Measurements from ENCODE around the gene ENAM. TPM values are rescaled to one million over a fixed set of nuclear protein-coding genes. Genes with fewer than 3 reads are reported as not detected.
A peak's percentile ranks its signal among the peaks of the same experiment; 100 is the strongest.

Gene ENAM
- total RNA-seq, 1 experiment from 2014 or later: not detected

DNA sequence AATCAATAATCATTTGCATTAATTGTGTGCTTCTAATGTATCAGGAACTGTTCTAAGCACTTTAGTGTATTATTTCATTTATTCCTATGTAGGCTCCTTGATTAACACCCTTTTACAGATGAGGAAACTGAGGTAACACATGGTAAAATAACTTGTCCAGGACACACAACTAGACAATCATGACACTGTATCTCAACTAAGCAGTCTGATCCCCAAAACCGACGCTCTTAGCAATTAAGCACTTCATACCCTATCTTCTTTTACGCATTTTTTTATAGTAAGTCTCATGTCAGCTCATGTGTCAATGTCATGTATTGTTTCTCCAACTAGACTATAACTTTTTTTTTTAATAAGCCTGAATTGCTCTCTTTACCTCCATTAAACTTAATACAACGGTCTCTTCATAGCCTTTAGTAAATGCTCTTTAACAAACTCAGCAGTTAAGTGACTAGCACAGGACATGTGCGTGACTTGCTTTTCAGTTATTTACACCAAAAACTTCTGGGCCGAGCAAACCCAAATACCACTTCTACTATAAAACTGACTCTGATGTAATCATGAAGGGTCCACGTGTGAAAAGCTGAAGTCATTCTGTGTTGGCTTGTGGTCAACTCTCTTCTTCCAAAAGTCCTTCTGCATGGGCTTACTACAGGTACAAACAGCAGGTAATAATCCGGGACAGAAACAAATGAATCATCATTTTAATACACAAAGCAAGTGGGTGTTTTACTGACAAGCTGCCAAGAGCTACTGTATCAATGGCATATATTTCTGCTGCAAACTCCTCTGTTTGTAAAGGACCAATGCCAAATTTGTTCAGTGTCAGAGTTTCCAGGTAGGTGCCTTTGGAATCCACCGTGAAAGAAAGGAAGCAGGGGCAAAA is 44.4 kb upstream of the ENAM start:
- H4K20me1 ChIP-seq (ENCODE audit: insufficient read depth): no peaks in the 10 kb centered on the region
- no peaks in the 10 kb centered on the region for H3K9me3 ChIP-seq (ENCODE audit: control insufficient read depth in 1 of 2, insufficient read depth in 1 of 2, low read depth in 1 of 2, low read length in 2 of 2)
- H2AFZ ChIP-seq (ENCODE audit: low read depth, low read length, poor library complexity, severe bottlenecking): peak overlapping the region; percentile 52
- intact Hi-C loops (cut with micrococcal nuclease): no loop called here
- no TSS peak for BruUV-seq (replicated peaks)
- H3K27ac ChIP-seq (ENCODE audit: low read depth, low read length): no peak overlapping the region
- no peaks in the 10 kb centered on the region for H3K36me3 ChIP-seq (ENCODE audit: control insufficient read depth in 1 of 2, insufficient read depth in 2 of 2, low read length in 2 of 2)
- DNase-seq (ENCODE audit: low read depth, low spot score) (peak; percentile 94), ATAC-seq (peak; percentile 87)
- H3K27me3 ChIP-seq (ENCODE audit: insufficient read depth, low read length): no peaks in the 10 kb centered on the region
- ChIA-PET POLR2A (interaction anchor here (0.9 kb wide), 1 partner anchor 120 kb away, joined by 3 read pairs; no protein-coding TSS in a partner anchor), CTCF (no interaction called here), RAD21 (ENCODE audit: low non-redundant PET in 1 of 2, low total read pairs in 2 of 2, uncharacterized antibody in 2 of 2, unreplicated experiment in 2 of 2) (no interaction called here)
- no peaks in the 10 kb centered on the region for H3K9me2 ChIP-seq (ENCODE audit: insufficient read depth)
- H3K9ac ChIP-seq (ENCODE audit: low read length): no peak overlapping the region
- H3K4me1 ChIP-seq (ENCODE audit: control insufficient read depth in 1 of 2, insufficient read depth in 2 of 2, low read length in 2 of 2): peaks cover 9 to 15% of the 10 kb centered on the region in 2 experiments; a peak in 3 of 4 replicates
- TF ChIP-seq EGR1 (IDR thresholded peaks at IDR 0.05; ENCODE audit: low read depth) (peak; percentile 92), FOSL1 (IDR thresholded peaks at IDR 0.05; ENCODE audit: low read depth) (peak; percentile 92), CBX3 (IDR thresholded peaks at IDR 0.05; ENCODE audit: low read depth) (peak; percentile 85; the same call in 1 of the 2 replicates), SIN3A (IDR thresholded peaks at IDR 0.05; ENCODE audit: low read depth) (peak; percentile 82; the same call in 1 of the 2 replicates), SP1 (IDR thresholded peaks at IDR 0.05; ENCODE audit: low read depth) (peak; percentile 90), RAD21 (IDR thresholded peaks at IDR 0.05; ENCODE audit: low read depth) (peak; percentile 30; the same call in 1 of the 2 replicates), POLR2AphosphoS5 (IDR thresholded peaks at IDR 0.05; ENCODE audit: low read depth, low read length) (peak; percentile 65), SRF (IDR thresholded peaks at IDR 0.05; ENCODE audit: low read depth) (peak; percentile 84), EZH2phosphoT487 (IDR thresholded peaks at IDR 0.05; ENCODE audit: borderline replicate concordance) (no peak), ELF1 (IDR thresholded peaks at IDR 0.05; ENCODE audit: borderline replicate concordance, low read depth) (peak; percentile 41; the same call in 1 of the 2 replicates), POLR2A (IDR thresholded peaks at IDR 0.05; ENCODE audit: borderline replicate concordance, extremely low read depth, insufficient read depth, insufficient read length) (no peak), TCF7L2 (IDR thresholded peaks at IDR 0.05; ENCODE audit: borderline replicate concordance, extremely low read depth, insufficient read depth, insufficient read length) (peak; percentile 49), CEBPB (IDR thresholded peaks at IDR 0.05; ENCODE audit: low read depth) (peak; percentile 77), JUND (IDR thresholded peaks at IDR 0.05) (peak; percentile 95)
- TF ChIP-seq, protein P1, sequence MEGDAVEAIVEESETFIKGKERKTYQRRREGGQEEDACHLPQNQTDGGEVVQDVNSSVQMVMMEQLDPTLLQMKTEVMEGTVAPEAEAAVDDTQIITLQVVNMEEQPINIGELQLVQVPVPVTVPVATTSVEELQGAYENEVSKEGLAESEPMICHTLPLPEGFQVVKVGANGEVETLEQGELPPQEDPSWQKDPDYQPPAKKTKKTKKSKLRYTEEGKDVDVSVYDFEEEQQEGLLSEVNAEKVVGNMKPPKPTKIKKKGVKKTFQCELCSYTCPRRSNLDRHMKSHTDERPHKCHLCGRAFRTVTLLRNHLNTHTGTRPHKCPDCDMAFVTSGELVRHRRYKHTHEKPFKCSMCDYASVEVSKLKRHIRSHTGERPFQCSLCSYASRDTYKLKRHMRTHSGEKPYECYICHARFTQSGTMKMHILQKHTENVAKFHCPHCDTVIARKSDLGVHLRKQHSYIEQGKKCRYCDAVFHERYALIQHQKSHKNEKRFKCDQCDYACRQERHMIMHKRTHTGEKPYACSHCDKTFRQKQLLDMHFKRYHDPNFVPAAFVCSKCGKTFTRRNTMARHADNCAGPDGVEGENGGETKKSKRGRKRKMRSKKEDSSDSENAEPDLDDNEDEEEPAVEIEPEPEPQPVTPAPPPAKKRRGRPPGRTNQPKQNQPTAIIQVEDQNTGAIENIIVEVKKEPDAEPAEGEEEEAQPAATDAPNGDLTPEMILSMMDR (IDR thresholded peaks at IDR 0.05 in 2 of 3, conservative IDR thresholded peaks at IDR 0.05 in 1 of 3; ENCODE audit: borderline replicate concordance in 1 of 3, insufficient read depth in 1 of 3, low read depth in 2 of 3, low read length in 2 of 3): no peak
- TF ChIP-seq, protein P2, sequence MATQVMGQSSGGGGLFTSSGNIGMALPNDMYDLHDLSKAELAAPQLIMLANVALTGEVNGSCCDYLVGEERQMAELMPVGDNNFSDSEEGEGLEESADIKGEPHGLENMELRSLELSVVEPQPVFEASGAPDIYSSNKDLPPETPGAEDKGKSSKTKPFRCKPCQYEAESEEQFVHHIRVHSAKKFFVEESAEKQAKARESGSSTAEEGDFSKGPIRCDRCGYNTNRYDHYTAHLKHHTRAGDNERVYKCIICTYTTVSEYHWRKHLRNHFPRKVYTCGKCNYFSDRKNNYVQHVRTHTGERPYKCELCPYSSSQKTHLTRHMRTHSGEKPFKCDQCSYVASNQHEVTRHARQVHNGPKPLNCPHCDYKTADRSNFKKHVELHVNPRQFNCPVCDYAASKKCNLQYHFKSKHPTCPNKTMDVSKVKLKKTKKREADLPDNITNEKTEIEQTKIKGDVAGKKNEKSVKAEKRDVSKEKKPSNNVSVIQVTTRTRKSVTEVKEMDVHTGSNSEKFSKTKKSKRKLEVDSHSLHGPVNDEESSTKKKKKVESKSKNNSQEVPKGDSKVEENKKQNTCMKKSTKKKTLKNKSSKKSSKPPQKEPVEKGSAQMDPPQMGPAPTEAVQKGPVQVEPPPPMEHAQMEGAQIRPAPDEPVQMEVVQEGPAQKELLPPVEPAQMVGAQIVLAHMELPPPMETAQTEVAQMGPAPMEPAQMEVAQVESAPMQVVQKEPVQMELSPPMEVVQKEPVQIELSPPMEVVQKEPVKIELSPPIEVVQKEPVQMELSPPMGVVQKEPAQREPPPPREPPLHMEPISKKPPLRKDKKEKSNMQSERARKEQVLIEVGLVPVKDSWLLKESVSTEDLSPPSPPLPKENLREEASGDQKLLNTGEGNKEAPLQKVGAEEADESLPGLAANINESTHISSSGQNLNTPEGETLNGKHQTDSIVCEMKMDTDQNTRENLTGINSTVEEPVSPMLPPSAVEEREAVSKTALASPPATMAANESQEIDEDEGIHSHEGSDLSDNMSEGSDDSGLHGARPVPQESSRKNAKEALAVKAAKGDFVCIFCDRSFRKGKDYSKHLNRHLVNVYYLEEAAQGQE (IDR thresholded peaks at IDR 0.05; ENCODE audit: low read depth): no peak
- TF ChIP-seq, protein P3, sequence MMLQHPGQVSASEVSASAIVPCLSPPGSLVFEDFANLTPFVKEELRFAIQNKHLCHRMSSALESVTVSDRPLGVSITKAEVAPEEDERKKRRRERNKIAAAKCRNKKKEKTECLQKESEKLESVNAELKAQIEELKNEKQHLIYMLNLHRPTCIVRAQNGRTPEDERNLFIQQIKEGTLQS (IDR thresholded peaks at IDR 0.05): peak; percentile 60
- TF ChIP-seq, protein P4, sequence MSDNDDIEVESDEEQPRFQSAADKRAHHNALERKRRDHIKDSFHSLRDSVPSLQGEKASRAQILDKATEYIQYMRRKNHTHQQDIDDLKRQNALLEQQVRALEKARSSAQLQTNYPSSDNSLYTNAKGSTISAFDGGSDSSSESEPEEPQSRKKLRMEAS (IDR thresholded peaks at IDR 0.05): peak; percentile 85
- no peak overlapping the region for H3K4me3 ChIP-seq (replicated peaks in 1 of 2; ENCODE audit: low read depth in 1 of 2, low read length in 2 of 2)
- H3K4me2 ChIP-seq (ENCODE audit: low read length): peak overlapping the region; percentile 63
- no peaks in the 10 kb centered on the region for H3K79me2 ChIP-seq (ENCODE audit: insufficient read depth, low read length)
